Stimulated activated CD8-positive, alpha-beta memory T cell treated with anti-CD3 and anti-CD28 coated beads, Interleukin-15, amount 100 ng/mL, for 1 hour (primary cell): ENCODE measurements around the gene ADGRG6.
"Not testable (repeated sequence)": the region's sequence is repeated elsewhere in the genome, so short reads cannot be mapped to it uniquely, and the experiment has no call there.

Experiments
- DNase-seq: peaks from one replicate; pipeline ENCODE4 v3.0.0-alpha.2; 2020; ENCODE audit warnings: low read depth

The ADGRG6 gene

DNA sequence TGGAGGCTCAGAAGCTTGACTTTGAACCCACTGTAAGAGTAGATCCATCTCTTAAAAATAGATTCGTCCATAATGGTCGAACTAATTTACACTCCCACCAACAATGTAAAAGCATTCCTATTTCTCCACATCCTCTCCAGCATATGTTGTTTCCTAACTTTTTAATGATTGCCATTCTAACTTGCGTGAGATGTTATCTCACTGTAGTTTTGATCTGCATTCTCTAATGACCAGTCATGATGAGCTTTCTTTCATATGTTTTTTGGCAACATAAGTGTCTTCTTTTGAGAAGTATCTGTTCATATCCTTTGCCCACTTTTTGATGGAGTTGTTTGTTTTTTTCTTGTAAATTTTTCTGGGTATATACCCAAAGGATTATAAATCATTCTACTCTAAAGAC is 44.4 kb downstream of the ADGRG6 start:
- DNase-seq, result not testable (repeated sequence)

DNA sequence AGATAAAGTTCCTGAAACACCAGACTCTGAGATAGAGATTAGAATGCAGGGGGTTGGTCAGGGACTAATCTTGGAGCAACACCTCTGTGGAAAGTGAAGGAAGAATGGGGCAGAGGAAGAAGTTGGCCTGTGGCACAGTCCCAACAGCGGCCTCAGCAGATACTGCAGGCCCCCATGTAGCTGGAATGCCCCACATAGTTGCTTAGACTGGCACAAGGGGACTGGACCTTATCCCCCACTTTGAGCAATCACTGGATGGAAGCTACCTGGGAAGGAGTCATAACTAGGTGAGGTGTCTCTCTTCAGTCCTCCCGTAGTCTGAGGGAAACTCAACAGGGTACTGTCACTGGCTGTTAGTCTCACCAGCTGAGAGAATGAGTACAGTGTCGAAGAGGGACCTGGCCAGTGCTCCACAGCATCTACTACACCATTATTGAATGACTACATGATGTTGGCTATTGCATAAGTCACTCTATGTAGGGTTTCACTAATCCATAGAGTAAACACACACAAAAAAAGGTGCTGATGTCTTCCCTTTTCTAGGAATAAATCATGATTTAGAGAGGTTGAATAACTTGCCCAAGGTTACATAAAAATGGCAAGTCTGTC is 47.5 kb downstream of the ADGRG6 start:
- DNase-seq, result no peak

DNA sequence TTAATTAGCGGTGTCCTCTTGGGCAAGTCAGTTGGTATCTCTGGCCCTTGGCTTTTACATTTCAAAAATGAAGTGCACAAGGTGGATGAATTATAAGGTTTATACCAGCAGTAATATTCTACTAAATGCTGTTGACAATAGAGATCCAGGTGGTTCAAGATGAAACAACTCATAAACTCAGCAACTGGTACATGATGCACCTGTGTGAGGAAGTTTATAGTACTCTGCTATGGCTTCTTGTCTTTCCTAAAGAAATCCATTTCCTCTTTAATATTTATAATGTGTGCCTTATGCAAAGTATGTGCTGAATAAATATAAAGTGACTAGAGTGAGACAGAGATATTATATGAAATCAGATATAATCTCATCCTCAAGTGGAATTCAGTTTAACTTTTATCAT is 48.5 kb downstream of the ADGRG6 start:
- no peak for DNase-seq

DNA sequence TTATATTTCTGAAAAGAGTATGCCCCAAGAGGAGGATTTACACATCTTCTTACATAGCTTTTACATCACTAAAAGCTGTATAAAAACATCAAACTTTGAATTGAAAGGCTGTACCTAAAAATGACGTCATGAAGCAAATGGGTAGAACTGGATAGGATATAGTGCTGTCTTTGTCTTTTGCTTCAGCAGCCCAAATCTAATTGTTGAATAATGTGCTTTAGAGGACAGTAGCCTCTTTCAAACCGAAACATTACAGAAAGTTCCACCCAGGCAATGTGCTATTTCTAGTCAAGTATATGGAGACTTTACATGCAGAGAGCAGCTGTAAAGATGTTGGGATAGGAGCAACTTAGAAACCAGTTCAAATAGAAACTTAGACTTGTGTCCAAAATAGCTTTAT is 51.9 kb downstream of the ADGRG6 start:
- DNase-seq, result no peak

DNA sequence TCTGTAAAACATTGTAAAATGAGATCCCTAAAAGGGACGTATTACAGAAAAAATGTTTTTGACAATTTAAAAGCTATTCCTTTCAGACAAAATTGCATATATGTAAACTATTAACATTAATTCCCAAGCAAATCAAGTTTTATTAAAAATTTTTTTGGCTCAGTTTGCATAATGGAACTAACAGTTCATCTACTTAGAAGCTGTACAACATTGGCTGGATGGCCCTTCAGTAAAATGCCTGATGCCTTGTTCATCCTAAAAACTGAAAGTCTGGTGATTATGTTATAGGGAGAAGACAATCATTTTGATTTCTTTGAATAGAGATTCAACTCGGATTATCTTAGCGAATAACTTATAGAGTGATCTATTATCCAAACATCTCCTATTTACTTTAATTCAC is 52.8 kb downstream of the ADGRG6 start:
- DNase-seq, result no peak

DNA sequence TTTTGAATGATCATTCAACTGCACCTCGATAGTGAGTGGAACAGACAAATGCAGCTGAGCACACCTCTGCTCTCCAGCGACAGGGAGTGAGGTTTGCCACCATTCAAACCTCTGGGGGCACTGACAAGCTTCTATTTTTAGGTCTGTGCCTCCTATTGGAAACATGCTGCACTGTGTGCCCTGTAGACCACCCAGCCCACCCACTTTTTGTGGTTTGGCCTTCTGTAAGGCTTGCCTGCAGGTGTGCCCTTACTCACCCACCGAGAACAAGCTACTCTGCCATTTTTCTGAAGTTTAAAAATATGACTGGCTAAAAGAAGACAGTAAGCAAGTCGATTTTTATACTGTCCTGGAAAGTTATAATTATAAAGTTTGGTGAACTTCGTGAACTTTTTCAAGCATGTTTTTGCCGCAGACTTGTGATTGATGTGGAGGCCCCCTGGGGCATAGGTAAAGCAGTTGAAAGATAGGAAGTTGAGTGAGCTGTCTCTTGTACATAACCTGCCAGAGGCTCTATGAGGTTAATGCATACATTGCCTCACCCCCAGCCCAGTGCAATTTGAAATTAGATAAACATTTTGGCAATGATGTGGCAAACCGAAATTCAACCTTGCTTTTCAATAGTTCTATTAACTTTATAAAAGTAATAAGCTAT is 53.8 kb downstream of the ADGRG6 start:
- no peak for DNase-seq

DNA sequence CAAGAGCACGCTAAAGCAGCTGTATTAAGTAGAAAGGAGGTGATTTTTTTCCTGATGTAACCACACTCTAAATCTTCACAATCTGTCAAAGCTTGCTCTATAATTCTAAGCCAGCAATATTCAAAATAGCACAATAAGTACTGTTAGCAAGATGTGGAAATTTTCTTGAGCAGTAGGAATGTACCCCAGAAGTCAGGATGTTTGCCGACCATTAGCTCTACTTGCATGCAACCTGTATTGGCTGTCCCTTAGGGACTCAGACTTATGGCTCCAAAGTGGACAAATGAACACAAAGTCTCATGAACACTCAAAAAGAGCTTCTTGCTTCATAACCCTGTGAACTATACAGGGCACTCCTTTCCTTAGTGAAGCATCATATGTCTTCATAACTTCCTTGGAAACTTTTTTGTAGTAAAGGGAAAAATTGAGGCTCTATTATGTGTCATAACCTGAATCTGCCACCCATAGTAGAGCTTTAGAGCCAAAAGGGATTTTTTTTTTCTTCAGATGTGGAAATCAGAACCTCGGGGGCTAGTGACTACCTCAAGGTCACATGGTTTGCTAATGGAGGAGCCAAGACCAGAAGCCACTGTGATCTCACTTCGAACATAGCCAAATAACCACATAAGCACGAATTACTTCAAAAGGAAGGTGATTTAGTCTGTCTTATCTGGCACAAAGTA is 54.5 kb downstream of the ADGRG6 start:
- DNase-seq, result no peak

DNA sequence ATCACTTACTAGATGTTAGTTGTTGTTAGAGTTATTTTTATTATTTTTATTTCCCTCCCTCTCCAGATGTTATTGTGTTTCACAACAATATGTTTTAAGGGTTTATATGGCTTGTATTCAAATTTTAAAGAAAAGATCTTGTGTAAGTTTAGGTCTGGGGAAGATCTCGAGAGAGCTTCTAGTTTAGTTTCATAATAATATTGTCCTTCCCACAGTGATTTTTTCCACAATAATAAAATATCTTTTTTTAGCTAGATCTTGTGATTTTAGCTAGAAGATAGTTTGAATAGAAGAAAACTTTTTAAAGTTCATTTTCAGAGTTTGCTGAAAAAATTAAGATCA is 55.0 kb downstream of the ADGRG6 start:
- DNase-seq, result no peak

DNA sequence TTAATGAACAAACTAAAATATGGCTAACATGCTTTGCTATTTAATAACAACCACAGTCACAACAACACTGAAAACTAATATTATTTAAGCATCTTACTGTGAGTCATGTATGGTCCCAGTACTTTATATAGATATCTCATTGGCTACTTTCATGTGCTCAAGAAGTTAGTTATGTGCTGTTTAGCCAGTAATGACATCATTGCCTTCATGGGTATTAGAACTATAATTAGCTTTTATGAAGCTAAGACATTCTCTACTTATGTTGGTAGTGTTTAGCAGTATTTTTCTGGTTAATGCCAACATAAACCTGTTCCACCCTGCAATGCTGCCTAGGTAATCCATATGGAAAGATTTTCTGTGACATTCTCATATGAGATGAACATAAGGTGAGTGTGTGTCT is 56.1 kb downstream of the ADGRG6 start:
- no peak for DNase-seq

DNA sequence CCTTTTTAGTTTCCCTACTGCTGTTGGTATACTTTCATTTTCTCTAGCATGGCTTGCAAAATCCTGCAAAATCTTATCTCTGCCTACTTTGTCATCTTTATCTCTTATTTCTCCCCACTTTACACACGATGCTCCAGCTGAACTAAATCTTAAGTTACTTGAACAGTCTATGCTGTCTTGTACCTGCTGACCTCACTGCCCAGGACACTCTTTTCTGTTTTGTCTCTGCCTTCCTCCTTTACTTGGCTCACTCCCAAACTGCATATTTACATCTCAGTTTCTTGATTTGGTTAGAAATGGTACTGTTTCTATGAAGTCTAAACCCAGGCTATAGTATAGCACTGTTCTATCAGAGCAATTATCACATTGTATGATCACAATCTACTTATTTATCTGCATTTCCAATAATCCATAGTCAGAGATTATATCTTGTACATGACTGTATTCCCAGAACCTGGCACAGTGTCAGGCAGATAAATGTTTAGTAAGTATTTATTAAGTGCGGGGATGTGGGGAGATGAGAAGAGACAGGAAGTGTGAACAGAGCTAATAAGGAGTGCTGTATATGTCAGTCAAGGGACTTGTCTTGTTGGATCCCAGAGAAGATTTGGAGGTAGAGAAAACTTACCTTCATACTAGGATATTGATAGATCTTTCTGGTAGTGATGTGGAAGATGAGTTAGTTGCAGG is 57.6 kb downstream of the ADGRG6 start:
- no peak for DNase-seq

DNA sequence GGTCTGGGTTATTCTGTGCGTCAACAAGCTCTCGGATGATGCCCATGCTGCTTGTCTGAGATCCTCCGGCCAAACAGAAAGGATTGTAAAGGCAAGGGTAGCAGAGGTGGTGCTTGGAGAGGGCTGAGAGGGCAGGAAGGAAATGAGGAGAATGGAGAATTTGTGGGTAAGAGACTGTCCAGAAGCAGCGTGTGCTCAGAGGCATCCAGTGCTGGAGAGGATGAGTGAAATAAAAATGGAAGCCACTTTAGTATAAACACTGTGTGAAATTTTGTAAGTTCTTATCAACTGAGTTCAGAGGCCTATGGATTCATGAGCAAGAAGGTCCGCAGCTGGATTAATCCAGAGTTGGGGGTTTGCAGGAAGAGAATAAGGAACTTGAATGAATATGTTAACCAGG is 59.5 kb downstream of the ADGRG6 start:
- DNase-seq, result no peak

DNA sequence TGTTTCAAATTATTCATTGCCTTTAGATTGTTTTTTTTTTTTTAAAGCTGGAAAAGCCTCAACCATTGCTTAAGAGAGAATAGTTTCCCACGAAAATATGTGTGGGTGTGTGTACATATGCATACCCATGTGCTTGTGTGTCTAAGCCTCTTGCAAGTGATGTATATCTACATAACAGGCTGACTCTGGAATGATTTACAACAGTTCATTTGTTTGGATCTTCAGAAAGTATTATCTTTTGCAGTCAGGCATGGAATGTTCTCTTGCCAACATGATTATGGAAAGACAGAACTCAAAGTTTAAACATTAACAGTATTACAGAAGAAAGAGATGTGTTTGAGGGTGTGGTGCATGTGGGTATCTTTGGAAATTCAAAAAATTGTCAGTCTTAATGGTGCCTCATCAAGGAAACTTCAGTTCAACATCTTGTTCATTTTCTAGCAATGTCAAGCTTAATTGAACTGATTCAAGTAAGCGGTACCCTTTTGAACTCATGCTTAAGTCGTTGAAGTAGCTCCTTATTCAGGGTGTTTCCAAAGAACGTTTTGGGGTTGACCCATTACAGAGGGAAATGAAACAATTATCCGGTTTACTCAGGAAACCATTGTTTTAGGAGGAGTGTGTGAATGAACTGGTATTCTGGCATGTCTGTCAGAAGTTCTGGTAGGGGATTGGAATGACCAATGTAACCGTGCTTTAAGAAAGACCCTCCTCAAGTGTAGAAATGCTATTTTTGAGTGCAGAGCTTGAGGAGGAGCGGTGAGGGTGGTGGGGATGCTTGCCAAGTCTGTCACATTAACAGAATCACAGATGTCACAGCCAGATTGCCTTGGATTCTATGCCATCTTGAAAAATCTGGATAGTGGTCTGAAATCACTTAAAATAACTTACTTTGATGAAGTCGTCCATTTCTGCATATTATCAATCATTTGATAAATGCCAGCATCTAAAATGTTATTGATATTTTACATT is 60.3 kb downstream of the ADGRG6 start:
- no peak for DNase-seq

DNA sequence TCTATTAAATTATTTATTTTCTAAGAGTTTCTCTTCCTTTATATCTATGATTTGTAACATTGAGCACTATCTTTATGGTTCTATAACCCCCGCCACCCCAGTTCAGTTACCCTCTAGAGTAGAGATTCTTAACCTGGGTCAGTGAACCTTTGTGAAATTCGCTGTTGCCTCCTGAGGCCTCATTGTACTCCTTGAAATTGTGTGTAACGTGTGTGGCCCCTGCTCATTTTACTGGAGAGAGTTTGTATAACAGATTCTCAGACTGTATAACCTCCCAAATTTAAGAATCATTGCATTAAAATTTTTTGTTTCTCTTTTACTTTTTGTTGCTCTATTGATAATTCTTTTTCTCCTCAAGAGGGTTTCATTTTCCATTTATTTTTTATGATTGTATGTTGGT is 65.3 kb downstream of the ADGRG6 start:
- DNase-seq, result no peak

DNA sequence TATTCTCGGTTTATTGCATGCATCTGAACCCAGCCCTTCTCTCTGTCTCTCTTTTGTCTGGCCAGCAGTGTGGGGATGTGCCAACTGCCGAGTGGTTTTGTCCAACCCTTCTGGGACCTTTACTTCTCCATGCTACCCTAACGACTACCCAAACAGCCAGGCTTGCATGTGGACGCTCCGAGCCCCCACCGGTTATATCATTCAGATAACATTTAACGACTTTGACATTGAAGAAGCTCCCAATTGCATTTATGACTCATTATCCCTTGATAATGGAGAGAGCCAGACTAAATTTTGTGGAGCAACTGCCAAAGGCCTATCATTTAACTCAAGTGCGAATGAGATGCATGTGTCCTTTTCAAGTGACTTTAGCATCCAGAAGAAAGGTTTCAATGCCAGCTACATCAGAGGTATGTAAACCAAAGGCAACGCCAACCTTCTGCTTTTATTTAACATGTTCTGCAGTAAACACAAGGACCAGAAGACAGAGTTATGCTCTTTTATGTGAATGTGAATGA is 65.8 kb downstream of the ADGRG6 start:
- no peak for DNase-seq

DNA sequence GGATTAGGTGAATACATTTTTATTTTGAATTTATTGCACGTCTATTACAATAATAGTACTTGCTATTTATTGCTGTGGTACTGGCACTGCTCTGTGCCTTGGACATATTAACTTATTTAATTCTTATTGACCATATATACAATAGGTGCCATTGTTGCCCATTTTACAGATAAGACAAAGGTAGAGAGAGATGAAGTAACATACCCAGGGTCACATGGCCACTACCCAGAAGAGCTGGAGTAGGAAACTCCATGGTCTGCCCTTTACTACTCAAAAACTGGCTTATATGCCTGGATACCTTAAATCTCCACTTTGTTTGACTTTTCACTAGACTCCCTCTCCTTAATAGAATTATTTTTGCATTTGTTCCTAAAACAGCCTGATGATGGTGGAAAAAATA is 67.5 kb downstream of the ADGRG6 start:
- DNase-seq, result no peak

DNA sequence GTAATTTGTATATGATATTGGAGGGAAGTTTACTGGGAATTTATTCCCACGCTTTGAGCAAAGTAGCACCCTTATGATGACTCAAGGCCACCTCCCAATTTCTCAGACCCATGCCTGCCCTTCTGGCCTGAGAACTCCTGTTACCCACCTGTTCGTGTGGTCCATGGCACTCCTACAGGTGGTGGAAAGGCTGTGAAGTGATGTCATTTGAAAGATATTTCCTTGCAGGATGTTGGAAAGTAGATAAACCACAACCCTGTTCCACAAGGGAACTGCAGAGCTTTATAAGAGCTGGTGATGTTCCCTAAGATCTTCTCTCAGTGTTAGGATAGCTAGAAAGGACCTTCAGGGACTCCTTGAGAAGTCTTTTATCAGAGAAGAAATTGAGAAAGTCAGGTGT is 70.5 kb downstream of the ADGRG6 start:
- DNase-seq, result no peak

DNA sequence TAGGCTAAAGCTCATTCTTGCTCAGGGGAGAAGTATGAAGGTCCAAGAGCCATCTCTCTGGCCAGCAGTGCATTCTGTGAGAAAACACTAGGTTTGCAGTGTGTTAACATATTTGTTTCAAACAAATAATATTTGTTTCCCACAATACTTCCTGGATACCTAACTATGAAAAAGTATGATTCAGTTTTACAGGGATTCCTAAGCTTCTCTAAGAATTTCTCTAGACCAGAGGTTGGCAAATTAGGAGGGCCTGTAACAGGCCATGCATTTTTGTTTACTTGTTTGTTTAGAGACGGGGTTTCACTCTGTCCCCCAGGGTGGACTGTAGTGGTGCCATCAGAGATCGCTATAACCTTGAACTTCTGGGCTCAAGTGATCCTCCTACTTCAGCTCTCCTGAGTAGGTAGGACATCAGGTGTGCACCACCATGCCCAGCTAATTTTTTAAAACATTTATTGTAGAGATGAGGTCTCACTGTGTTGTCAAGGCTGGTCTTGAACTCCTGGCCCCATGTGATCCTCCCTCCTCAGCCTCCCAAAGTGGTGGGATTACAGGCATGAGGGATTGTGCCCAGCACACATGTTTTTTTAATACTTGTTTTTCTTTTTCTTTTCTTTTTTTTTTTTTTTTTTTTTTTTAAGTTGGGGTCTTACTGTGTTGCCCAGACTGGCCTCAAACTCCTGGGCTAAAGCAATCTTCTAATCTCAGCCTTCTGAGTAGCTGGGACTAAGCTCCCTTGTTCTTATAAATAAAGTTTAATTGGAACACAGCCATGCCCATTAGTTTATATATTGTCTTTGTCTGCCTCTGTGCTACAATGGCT is 71.7 kb downstream of the ADGRG6 start:
- DNase-seq, result no peak

DNA sequence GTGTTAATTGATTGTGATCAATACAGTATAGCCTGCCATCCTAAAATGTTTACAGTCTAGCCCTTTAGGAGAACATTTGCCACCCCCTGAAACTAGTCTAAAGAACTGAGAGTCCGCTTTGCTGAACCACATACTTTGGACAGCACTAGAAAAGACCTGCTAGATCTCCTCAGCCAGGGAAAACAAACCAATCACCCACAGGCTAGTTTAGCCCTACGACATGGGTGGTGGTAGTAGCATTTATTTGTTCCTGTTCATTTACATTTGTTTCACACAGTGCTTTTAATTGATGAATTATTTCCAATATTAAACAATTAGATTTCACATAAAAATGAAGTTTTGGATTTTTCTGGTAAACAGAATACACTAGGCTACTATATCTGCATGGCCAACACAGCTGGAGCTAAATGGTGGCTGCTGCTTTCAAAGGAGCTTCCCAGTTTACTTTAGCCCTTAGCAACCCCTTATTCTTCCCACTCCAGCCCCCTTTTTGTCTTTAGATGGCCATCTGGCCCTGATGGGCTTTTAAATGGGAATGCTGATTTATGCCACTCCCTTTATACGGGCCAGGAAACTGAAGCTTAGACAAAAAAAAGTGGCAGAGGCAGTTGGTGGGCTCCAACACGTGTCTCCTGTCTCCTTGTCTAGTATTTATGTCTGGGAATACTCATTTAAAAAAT is 72.4 kb downstream of the ADGRG6 start:
- no peak for DNase-seq

DNA sequence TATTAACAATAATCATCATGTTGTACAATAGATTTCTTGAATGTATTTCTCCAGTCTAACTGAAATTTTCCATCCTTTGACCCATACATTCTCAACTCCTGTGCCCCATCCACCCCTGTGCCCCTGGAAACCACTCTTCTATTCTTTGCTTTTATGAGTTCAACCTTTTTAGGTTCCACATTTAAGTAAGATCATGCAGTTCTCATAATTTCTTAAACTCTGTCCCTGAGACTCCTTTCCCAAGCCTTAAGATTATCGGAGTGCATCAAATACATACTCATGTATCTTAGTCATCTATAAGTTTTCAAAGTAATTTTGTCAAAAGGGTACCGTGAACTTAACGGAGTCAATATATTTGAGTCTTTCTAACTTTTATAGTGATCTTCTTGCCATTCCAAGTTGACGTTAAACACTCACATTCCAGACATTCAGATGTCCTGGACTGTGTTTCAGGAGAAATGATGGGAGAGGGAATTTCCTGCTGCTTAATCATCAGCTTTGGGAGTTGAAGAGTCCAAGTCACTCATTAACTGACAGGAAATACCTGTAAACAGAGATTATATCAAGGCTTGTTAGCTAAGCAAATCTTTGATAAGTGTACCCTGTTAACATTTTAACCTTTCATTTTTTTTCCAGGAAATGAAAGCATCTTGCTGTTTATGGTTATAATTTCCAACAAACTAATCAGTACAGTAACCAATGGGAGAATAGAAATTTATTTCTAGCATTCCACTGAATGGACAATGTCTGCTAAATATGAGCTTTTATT is 73.3 kb downstream of the ADGRG6 start:
- no peak for DNase-seq

DNA sequence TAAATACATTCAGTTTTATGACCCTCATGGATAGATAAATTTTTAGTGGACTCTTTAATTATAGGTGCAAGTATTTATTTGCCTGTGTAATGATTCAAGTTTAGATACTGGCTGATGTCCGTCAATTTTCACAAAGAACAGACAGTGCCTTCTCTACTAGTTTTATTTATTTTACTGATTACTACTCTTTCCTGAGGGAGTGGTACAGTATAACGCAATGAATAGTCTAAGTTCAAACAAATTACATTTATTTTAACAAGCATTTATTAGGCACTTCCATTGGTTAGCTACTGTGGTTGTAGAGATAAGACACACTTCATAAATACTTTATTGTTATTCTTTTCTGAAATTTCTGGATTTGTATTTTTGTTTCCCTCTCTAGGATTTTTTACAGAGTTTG is 74.3 kb downstream of the ADGRG6 start:
- DNase-seq, result no peak
